SIG-M5 treated with dmso at 0.1 percent for 504 hours (cell line): ENCODE results near the gene ARHGAP29.

ENCODE experiments used
- DNase-seq: peaks from one replicate; lab custom pipeline; 2025; ENCODE audit not compliant: unreplicated experiment; lab: John Stamatoyannopoulos, UW

Gene ARHGAP29, protein sequence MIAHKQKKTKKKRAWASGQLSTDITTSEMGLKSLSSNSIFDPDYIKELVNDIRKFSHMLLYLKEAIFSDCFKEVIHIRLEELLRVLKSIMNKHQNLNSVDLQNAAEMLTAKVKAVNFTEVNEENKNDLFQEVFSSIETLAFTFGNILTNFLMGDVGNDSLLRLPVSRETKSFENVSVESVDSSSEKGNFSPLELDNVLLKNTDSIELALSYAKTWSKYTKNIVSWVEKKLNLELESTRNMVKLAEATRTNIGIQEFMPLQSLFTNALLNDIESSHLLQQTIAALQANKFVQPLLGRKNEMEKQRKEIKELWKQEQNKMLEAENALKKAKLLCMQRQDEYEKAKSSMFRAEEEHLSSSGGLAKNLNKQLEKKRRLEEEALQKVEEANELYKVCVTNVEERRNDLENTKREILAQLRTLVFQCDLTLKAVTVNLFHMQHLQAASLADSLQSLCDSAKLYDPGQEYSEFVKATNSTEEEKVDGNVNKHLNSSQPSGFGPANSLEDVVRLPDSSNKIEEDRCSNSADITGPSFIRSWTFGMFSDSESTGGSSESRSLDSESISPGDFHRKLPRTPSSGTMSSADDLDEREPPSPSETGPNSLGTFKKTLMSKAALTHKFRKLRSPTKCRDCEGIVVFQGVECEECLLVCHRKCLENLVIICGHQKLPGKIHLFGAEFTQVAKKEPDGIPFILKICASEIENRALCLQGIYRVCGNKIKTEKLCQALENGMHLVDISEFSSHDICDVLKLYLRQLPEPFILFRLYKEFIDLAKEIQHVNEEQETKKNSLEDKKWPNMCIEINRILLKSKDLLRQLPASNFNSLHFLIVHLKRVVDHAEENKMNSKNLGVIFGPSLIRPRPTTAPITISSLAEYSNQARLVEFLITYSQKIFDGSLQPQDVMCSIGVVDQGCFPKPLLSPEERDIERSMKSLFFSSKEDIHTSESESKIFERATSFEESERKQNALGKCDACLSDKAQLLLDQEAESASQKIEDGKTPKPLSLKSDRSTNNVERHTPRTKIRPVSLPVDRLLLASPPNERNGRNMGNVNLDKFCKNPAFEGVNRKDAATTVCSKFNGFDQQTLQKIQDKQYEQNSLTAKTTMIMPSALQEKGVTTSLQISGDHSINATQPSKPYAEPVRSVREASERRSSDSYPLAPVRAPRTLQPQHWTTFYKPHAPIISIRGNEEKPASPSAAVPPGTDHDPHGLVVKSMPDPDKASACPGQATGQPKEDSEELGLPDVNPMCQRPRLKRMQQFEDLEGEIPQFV

DNA sequence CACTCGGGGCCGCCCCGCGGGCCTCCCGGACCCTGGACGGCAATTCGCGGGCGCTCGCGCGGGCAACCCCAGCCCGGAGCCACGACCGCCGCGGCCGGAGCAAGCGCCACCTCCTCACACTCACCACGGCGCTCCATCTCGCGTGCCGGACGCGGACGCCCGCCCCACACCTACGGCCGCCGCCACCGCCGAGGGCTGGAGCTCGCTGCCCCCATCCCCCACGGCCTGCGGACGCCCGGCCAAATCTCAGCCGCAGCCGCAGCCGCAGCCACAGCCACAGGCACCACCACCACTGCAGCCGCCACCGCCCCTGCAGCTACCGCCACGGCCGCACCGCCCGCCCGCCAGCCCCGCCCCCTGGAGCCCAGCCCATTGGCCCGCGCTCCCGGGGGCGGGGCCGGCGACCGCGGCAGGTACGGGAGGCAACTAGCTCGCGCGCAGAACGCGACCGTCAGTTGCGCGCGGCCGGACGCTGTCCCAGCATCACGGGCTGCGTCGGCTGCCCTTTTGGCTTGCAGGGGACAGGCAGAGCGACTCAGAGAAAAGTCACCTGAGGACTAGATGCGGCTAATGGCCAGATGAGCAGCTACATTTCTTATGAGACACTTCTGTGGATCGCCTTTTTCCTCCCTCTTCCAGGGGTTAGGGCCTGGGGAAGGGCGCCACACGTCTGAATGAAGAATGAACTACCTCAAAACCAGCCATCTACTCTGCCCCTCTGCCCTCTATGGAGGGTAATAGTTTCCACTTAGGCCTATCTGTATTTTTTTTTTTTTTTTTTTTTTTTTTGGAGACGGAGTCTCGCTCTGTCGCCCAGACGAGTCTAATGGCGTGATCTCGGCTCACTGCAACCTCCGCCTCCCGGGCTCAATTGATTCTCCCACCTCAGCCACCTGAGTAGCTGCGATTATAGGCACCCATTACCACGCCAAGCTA, at the start of gene ARHGAP29:
ARHGAP29 (minus strand) TSS at position 294 of the 936 bp plus-strand sequence. CDS start 5,973 bp downstream, outside the sequence.
- no peak for DNase-seq

DNA sequence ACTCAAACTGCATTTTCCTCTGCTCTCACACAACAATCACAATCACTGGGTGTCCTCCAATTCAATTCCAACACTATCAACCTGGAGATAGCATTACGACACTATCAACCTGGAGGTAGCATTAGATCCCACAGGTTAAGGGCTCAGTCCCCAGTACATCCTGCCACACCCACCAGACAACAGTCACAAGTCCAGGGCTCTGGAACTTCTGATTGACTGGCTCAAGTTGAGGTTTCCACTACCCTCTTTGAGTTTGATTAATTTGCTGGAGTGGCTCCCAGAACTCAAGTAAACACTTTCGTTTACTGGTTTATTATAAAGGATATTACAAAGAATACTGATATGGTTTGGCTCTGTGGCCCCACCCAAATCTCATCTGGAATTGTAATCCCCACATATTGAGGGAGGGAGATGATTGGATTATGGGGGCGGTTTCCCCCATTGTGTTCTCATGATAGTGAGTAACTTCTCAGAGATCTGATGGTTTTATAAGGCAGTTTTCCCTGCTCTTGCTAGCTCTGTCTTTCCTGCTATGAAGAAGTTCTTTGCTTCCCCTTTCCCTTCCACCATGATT, 49.6 kb upstream of the ARHGAP29 start:
- no peak for DNase-seq

DNA sequence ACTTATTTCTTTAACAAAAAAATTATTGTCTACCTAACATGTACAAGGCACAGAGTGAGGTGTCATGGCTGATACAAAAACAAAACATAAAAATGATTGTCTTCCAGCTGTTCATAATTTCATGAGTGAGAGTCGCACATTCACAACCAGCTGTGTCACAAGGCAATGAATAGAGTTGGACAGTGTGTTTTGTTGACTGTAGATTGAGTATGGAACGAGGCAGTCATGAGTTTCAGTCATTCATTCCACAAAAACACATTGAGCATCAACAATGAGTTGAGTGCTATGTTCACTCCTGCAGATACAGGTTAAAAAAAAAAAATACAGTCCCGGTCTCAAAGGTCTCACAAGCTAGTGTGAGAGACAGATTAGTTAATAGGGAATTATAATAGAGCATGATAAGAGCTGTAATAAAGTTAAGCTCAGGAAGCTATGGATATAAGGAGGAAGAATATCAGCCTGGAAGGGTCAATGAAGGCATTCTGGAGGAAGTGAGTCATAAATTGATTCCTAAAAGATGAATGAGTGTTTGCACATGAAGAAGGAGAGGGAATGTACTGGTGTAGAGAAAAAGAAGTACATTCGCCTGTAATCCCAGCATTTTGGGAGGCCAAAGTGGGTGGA, 47.8 kb upstream of the ARHGAP29 start:
- DNase-seq = no peak

DNA sequence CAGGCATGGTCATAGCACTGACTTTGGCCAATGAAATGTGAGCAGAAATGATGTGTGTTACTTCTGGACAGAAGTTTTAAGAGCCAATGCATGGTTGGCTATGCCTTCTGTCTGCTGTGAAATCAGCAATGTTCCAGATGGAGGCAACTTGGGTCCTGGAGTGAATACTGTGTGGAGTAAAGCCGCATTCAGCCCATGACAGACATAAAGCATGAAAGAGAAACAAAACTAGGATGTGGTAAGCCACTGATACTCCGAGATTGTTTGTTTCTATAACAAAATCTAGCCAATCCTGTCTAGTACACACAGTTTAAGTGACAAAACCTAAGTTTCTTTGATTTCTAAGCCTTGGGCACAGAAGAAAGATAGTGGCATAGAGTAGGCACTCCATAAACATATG, 47.1 kb upstream of the ARHGAP29 start:
- DNase-seq = no peak

DNA sequence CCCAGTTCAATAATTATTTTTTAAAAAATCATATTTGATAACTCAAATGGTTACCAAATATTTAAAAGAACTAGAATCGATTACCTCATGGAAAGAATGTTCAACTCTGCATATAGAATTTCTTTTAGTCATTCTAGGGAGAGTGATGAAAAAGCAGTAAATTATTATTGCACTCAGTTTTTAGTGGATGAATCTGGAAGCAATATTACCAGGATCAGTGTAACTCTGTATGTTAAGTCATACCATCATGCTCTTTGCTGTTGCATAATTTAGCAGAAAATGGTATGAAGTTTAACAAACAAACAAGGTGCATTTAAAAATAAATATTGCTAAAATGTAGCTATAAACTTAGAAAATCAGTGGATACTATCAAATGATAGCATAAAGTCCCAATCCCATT, 46.1 kb upstream of the ARHGAP29 start:
- DNase-seq = no peak

DNA sequence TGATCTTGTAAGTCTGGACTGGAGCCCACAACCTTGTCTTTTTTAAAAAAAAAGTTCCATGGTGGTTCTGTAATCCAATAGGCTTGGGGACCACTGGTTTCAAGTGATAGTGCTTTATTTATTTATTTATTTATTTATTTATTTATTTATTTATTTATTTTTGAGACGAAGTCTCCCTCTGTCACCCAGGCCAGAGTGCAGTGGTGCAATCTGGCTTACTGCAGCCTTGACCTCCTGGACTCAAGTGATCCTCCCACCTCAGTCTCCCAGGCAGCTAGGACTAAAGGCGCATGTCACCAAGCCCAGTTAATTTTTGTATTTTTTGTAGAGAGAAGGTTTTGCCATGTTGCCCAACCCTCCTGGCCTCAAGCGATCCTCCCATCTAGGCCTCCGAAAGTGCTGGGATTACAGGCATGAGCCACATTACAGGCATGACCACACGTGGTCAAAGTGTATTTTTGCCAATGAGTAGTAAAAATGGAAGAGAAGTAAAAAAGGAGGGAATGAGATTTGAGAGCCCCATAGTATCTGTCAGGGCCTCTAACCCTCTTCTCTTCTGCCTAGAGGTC, 44.8 kb upstream of the ARHGAP29 start:
- no peak for DNase-seq

DNA sequence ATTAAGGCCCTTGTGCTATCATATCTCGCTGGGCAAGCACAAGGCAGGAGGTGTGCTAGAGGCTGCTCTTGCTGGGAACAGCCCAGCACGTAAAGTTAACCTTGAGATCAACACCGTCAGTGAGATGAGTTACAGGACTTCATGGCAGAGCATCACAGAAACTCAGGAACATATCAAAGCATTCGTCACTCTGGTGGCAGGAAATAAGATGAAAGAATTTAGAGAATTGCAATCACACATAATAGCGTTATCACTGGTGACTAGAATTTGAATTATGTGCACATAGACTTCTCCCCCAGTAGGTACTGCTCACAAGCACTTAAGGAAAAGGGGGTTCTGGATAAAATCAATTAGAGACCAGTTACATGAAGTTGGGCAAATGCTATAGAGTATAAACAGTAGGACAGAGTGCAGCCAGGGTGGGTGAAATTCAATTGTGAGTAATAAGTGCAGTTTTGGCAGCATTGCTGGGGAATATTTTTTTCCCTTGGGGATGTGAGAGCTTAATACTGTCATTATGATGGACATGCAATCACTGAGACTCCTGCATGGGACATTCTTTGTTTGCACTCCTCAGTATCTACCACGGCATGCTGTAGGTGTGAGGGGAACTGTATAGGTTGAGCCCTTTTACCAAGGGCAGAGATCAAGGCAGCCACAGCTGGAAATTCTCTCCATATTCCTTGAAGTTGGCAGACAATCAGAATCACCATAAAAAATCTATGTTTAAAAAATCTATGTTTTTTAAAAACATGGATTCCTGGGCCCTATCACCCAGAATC, 44.2 kb upstream of the ARHGAP29 start:
- DNase-seq = no peak

DNA sequence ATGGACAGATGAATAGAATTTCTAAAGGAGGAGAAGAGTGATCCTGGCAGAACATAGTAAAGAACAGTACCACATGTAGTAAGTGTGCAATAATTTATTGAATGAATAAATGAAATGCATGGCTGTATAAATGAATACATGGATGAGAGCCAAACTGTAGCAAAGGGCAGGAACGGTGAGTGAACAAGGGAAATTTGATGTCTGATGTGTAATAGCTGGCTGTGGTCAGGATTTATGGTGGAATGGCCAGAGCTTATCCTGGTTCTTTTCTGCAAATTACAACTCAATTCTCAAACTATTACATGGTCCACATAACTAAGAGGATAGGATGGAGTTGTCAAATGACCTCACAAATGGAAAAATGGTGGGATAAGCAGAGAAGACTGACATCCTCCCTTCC, 43.2 kb upstream of the ARHGAP29 start:
- DNase-seq = no peak

DNA sequence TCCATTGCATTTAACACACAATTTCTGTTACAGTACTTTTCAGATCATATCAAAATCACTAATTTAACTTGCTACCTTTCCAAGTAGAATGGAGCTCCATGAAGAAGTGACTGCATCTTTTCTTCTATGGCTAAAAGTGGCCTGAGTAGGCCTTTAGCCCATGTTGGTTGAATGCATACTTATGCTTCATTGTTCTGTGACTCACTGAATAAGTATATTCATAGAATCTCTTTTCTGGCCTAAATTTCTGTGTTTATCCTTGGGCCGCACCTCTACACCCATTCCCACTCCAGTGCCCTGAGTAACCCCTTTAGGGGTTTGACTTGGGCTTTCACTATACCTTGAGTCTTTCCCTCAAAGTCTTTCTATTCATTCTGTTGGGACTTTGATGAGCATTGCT, 42.1 kb upstream of the ARHGAP29 start:
- no peak for DNase-seq

DNA sequence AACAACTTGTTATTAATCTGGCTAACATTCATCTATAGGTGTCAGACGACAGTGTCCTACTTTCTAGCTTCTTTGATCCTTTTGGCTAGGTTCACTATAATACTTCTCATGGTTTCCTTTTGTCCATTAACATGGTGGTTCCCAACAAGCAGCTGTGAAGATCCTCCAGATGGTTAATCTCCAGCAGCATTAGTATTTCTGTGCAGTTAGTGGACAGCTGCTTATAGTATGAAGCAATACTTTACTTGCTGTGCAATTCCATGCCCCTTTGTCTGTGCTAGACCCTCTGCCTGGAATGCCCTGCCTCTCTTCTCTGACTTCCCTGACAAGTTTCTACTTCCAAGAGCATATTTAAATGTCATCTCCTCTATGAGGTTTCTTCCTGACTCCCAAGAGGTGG, 41.7 kb upstream of the ARHGAP29 start:
- no peak for DNase-seq

DNA sequence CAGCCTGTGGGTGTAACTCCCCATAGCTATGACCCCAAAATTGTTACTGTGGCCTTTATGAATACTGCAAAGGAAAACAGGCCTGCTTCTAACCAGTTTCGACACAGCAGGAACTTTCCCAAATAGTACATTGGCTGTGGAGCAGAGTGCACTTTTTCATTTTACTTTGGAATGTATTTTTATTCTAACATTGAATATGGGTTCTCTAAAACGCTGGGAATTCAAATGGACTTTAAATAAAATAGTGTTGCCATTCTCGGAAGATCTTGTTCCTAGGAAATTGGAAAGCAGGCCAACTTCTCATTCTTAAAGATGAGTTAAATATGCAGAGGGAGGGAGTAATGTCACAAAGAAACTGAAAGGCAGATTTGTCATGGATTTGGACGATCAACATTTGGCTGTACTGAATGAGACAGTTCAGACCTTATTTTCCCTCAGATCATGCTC, 39.6 kb upstream of the ARHGAP29 start:
- no peak for DNase-seq

DNA sequence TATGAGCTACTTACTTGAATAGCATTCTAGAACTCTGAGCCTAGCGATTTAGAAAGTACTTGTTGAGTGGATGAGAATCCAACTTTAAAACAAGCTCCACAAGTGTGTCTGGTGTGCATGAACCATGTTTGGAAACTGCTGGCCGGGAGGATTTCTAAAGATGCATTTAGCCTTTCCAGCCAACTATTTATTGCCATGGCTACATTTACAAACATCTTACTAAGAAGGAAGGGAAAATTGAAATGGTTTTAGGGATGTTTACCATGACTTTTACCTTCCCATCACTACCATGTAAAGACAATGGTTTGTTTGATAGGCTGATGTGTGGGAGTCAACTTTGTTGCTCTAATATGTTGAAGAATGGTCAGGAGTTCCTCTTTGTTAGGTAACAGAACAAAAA, 37.7 kb upstream of the ARHGAP29 start:
- DNase-seq = no peak

DNA sequence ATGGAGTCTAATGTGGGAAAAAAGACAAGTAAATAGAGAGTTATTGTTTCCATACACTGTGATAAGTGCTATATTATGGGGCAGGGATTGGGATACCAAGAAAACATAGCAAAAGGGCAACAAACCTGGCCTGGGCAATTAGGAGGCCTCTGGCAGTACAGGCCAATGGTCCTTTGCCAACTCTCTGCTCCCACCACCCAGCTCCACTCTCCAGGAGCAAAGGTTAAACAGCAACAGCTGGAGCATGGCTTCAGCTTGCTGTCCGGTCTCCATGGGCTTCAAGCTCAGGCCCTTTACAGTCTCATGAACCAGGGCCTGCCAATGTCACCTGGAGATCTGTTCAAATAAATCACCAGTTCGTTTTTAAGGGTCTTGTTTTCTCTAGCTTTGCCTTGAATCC, 37.2 kb upstream of the ARHGAP29 start:
- no peak for DNase-seq

DNA sequence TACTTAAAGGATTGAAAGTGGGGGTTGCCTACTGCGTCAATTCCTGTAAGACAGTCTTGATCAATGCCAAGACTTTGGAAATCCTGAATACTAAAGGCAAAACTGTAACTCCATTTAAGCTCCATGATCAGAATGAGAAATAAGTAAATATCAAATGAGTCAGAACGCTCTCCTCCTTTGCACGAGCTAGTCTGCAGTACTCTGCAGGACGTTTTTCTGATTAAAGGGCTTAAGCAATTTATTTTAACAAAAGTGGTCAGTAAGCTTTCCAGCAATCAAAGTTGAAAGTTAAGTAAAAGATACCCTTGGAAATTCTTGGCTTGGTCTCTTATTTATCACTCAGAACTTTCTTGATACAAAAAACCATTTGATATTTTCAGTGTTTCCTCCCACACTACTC, 35.7 kb upstream of the ARHGAP29 start:
- no peak for DNase-seq

DNA sequence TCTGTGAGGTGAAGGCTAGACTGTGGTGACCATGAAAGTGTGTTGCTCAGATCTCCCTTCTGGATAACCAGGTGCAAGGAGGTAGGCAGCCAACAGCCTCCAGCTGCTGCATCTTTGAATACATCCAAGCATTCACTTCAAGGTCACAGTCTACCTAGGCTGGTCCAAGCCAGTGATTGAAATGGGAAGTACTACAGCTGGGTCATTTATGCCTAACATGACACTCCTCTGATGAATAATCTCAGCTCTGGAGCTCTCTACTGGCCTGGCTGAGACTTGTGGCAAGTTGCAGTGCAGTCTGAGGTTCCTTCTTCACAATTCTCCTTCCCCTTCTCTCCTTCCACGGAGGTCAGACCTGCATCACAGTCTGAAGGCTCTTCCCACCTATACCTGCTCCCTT, 35.0 kb upstream of the ARHGAP29 start:
- no peak for DNase-seq

DNA sequence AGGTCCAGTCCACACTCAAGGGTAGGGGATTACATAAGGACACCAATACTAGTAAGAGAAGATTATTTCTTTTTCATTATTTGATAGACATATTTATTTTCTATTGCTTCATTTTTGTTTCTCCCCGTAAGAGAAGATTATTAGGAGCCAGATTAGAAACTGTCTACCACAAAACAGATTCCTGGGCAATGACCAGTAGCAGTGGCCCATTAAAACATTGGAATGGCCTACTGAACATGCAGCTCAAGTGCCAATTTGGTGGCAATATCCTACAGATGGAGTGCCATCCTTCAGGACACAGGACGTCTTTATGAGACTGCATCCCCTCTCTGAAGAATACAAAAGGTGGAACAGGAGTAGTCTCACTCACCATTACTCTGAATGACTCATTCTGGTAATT, 34.0 kb upstream of the ARHGAP29 start:
- DNase-seq = no peak

DNA sequence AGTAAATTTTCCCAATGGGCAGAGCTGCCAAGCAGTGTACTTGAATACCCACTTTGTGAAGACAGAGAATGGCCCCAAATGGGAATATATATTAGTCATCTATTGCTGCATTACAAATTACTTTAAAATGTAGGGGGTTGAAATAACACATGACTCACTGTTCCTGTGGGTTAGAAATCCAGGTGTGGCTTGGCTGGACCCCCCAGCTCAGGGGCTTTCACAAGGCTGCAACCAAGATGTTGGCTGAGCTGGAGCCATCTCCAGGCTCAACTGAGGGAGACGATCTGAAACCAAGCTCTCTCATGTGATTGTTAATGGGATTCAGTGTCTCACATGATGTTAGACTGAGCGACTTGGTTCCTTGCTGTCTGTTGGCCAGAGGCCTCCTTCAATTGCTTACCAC, 33.4 kb upstream of the ARHGAP29 start:
- no peak for DNase-seq

DNA sequence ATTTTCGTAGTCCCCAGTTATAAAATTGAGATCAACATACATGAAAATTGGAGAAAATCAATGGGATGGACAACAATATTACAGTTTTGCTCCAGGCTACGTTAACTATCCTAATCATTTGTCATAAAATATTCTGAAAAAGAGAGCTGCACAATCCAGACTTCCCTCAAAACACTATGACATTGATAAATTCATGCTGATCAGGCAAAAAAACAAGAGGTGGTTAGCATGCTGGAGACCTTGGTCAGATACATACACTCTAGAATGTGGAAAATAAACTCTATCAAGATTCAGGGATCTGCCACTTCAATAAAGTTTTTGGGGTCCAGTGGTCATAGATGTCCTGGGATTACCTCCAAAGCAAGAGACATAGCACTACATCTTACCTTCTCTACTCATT, 32.5 kb upstream of the ARHGAP29 start:
- DNase-seq = no peak
